D721Med (cell line): ENCODE results near the gene AFAP1L2.

Experiments used
- DNase-seq: peaks from one replicate; pipeline ENCODE4 v3.0.0; 2011; ENCODE audit warnings: low spot score; ENCODE audit not compliant: insufficient read length
- FAIRE-seq: peaks from 2 replicates; lab custom pipeline; 2011; peaks lifted over from hg19 to GRCh38; lab: Jason Lieb, UNC
- TF ChIP-seq, protein P1 (sequence below): IDR thresholded peaks from 2 replicates; pipeline ENCODE4 v1.5.1; 2012; ENCODE audit warnings: mild to moderate bottlenecking, control low read depth; ENCODE audit not compliant: insufficient read depth; ENCODE audit errors: missing control alignments

Gene AFAP1L2

DNA sequence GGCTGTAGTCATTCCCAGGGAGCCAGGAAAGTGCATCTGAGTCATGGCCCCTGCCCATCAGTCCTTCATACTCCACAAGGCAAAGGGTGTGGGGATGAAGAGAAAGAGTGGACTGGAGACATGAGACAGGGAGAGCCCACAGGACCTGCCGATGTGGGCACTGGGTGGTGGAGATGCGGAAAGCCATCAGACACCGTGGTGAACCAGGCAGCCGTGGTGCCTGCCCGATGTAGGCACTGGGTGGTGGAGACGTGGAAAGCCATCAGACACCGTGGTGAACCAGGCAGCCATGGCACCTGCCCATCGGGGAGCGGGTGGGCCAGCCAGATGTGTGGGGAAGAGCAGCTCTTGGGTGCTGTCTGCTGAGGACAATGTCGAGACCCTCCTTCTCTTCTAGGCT, 58.6 kb downstream of the AFAP1L2 start:
- FAIRE-seq (no peak), DNase-seq (no peak)
- TF ChIP-seq, protein P1, sequence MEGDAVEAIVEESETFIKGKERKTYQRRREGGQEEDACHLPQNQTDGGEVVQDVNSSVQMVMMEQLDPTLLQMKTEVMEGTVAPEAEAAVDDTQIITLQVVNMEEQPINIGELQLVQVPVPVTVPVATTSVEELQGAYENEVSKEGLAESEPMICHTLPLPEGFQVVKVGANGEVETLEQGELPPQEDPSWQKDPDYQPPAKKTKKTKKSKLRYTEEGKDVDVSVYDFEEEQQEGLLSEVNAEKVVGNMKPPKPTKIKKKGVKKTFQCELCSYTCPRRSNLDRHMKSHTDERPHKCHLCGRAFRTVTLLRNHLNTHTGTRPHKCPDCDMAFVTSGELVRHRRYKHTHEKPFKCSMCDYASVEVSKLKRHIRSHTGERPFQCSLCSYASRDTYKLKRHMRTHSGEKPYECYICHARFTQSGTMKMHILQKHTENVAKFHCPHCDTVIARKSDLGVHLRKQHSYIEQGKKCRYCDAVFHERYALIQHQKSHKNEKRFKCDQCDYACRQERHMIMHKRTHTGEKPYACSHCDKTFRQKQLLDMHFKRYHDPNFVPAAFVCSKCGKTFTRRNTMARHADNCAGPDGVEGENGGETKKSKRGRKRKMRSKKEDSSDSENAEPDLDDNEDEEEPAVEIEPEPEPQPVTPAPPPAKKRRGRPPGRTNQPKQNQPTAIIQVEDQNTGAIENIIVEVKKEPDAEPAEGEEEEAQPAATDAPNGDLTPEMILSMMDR = no peak

DNA sequence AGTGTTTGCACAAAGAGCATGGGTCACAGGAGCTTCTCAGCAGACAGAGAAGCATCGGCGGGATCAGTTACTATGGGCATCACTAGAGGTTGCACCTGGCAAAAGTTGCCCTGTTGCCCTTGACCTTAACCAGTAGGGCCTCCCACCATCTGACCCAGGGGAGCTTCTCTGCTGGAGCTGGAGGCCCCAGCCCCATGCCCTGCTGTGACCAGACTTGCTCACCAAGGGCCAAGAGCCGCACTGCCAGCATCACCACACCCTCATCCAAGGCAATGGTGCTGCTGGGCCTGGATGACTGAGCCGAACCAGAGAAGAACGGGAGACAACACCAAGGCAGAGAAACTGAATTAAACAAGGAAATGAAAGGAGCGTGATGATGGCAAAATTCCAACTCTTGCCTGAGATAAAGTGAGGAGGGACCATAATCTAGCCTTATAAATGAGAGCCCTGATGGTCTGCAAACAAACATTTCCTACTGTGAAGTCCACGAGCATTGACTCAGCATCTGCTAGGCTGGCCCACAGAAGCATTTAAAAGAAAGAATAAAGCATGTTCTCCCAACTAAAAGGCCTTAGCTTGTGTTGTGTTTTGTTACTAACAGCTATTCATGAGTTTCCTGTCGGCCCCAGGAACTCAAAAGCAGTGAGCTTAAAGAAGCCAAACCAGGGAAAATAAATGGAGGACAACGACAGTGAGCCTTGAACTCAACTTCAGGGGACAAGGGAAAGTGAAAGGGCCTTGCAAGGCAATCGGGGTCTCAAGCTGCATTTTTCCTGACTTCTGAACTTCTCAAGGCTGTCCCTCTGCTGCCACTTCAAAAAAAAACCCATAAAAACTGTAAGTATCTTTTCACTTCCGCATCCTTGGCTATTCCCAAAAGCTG, 60.4 kb downstream of the AFAP1L2 start:
- no peak for DNase-seq
- FAIRE-seq = no peak
- TF ChIP-seq, protein P1 = no peak

DNA sequence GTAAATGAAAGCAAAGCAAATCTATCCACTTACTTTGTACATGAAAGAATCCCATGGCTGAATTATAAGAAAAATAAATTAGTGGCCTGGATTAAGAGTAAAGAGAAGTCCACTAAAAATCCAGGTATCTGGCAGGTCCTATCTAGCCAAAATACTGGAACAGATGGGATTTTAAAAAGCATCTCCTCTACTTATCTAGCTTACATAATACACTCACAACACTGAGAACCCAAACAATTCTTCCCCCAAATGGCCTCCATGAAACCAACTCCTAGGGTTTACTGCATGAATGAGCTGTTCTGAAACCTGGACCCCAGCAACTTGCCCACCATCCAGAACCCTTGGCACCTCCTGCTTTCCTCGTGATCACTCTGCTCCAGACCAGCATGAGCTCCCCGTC, 61.3 kb downstream of the AFAP1L2 start:
- FAIRE-seq = no peak
- TF ChIP-seq, protein P1 = no peak
- DNase-seq = no peak

DNA sequence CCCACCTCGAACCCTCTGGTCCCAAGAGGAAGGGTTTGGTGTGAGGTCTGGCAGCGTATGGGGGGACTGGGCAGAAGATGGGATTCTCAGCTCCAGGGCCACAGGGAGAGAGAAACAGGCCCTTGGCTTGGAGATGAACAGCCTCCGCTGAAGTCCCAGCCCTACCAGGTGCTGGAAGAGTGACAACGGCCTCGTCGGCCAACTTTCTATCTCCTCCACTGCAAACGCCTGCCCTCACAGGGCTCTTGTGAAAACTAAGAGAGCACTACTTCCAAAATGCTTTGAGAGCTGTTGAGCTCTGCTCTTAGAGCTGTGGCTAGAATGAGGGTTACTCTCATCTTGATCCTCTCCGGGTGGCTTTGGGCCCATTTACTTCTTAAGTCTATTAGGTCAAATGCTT, 63.5 kb downstream of the AFAP1L2 start:
- DNase-seq = no peak
- FAIRE-seq = no peak
- TF ChIP-seq, protein P1 = no peak

DNA sequence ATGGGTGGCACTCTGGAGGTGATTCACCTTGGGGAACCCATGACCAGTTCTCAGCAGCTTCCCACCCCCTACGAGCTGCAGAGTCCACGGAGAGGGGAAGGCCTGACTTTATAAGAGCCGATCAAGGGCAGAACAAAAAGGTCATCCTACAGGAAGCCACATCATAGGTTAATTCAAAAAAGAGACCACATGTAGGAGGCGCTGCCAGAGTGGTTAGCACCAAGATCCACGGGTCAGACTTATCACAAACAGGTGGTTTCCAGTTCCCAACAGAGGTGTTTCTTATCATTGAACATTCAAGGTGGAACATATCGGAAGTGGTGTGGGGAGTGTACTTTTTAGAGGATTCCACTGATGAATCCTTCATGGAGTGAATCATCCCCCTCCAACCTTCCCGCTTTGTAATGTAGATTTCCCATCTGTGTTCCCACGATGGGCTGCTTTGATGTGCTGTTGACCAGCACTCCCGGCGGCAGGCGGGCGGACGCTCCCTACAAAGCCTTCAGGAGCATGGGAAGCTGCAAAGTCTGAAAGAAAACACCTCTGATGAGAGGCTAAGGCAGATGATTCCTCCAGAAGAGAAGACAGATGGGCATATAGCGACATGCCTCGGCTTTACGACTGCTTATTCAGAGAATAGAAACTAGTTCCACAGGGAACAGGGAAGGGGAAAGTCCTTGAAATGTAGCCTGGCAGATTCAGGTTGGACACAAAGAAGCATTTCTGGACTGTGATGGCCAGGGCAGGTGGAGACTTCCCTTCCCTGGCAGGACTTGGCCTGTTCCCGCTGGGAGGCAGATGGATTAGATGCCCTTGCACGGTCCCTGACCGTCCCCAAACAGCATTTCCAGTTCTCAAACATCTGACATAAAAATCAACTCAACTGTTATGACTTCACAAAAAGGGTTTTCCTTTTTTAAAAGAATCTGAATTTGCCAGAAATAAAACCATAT, 66.5 kb downstream of the AFAP1L2 start:
- DNase-seq = no peak
- TF ChIP-seq, protein P1 = no peak
- no peak for FAIRE-seq

DNA sequence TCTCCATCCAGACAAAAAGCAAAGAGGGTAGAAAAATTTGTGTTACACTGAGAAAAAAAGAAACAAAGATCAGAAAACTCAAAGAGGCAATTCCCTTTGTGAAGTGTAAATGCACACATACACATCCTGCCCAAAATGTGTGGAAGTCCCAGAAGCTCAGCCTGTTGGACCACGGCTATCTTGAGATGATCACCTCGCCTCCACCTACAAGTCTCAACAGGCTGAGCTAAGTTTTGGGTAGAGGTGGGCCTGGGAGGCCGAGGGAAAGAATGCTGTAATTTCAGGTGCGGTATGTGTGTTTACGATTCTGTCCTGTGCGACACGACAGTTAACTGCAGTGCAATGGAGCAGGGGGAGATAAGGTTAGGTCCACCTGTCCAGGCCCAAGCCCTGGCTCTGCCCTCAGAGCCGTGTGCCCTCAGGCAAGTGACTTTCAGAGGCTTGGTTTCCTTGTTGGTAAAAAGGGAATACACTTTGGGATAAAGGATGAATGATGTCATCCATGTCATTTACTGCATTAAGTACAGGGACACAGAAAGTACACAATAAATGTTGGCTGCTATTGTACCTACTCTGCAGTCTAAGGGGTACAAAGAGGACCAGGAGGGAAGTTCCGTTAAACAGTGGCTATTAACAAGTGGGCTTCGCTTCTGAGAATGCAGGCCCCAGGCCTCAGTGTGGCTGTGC, 67.3 kb downstream of the AFAP1L2 start:
- TF ChIP-seq, protein P1 = no peak
- no peak for DNase-seq
- no peak for FAIRE-seq
